ENCODE results near the gene RAPGEF4.

The RAPGEF4 gene

GRCh38 chr2:172845028-172845630, 109.5 kb downstream of the RAPGEF4 start:
- Histone ChIP-seq H3K27me3 (ENCODE audit: low read depth, low read length) (no peaks in the 10 kb centered on the region), H3K4me3 (ENCODE audit: low read length) (no peak overlapping the region), H3K27ac (ENCODE audit: low read length) (no peak overlapping the region), H3K4me1 (ENCODE audit: low read length) (no peaks in the 10 kb centered on the region), H2AFZ (ENCODE audit: low read depth, low read length) (no peak overlapping the region), H3K4me2 (ENCODE audit: low read length) (no peak overlapping the region), H3K9me3 (ENCODE audit: insufficient read depth, low read length) (no peaks in the 10 kb centered on the region), H4K20me1 (ENCODE audit: insufficient read depth, low read length) (no peaks in the 10 kb centered on the region), H3K79me2 (ENCODE audit: low read length) (no peaks in the 10 kb centered on the region), H3K9ac (ENCODE audit: low read length) (no peak overlapping the region), H3K36me3 (replicated peaks; ENCODE audit: low read depth, low read length) (no peaks in the 10 kb centered on the region)
- TF ChIP-seq CTCF (IDR thresholded peaks at IDR 0.05; ENCODE audit: low read depth, low read length), result no peak
- no peak for TF ChIP-seq EZH2phosphoT487 (IDR thresholded peaks at IDR 0.05; ENCODE audit: low read depth)

- no peaks in the 10 kb centered on the region for H3K27me3 ChIP-seq (ENCODE audit: low read depth, low read length)
- H3K79me2 ChIP-seq (ENCODE audit: low read length), result no peaks in the 10 kb centered on the region
- no peak overlapping the region for H3K27ac ChIP-seq (ENCODE audit: low read length)
- H2AFZ ChIP-seq (ENCODE audit: low read depth, low read length), result no peak overlapping the region
- H4K20me1 ChIP-seq (ENCODE audit: insufficient read depth, low read length), result no peaks in the 10 kb centered on the region
- H3K4me2 ChIP-seq (ENCODE audit: low read length), result no peak overlapping the region
- H3K4me1 ChIP-seq (ENCODE audit: low read length), result no peaks in the 10 kb centered on the region
- no peaks in the 10 kb centered on the region for H3K9me3 ChIP-seq (ENCODE audit: insufficient read depth, low read length)
- no peaks in the 10 kb centered on the region for H3K36me3 ChIP-seq (replicated peaks; ENCODE audit: low read depth, low read length)
- H3K4me3 ChIP-seq (ENCODE audit: low read length), result no peak overlapping the region
- no peak overlapping the region for H3K9ac ChIP-seq (ENCODE audit: low read length)
- TF ChIP-seq CTCF (IDR thresholded peaks at IDR 0.05; ENCODE audit: low read depth, low read length) (no peak), EZH2phosphoT487 (IDR thresholded peaks at IDR 0.05; ENCODE audit: low read depth) (no peak)
Observed at GRCh38 chr2:172846551-172846950, 110.9 kb downstream of the RAPGEF4 start.

- H2AFZ ChIP-seq (ENCODE audit: low read depth, low read length), result no peak overlapping the region
- H3K9me3 ChIP-seq (ENCODE audit: insufficient read depth, low read length), result no peaks in the 10 kb centered on the region
- no peaks in the 10 kb centered on the region for H3K36me3 ChIP-seq (replicated peaks; ENCODE audit: low read depth, low read length)
- H4K20me1 ChIP-seq (ENCODE audit: insufficient read depth, low read length), result no peaks in the 10 kb centered on the region
- TF ChIP-seq EZH2phosphoT487 (IDR thresholded peaks at IDR 0.05; ENCODE audit: low read depth) (no peak), CTCF (IDR thresholded peaks at IDR 0.05; ENCODE audit: low read depth, low read length) (no peak)
- H3K27ac ChIP-seq (ENCODE audit: low read length), result no peak overlapping the region
- no peaks in the 10 kb centered on the region for H3K4me1 ChIP-seq (ENCODE audit: low read length)
- H3K79me2 ChIP-seq (ENCODE audit: low read length), result no peaks in the 10 kb centered on the region
- H3K27me3 ChIP-seq (ENCODE audit: low read depth, low read length), result no peaks in the 10 kb centered on the region
- H3K4me3 ChIP-seq (ENCODE audit: low read length), result no peak overlapping the region
- no peak overlapping the region for H3K9ac ChIP-seq (ENCODE audit: low read length)
- no peak overlapping the region for H3K4me2 ChIP-seq (ENCODE audit: low read length)
Observed at GRCh38 chr2:172847188-172847587, 111.5 kb downstream of the RAPGEF4 start.

GRCh38 chr2:172848519-172848918, 112.9 kb downstream of the RAPGEF4 start:
- Histone ChIP-seq H3K4me1 (ENCODE audit: low read length) (no peaks in the 10 kb centered on the region), H4K20me1 (ENCODE audit: insufficient read depth, low read length) (no peaks in the 10 kb centered on the region), H3K27ac (ENCODE audit: low read length) (no peak overlapping the region), H3K4me2 (ENCODE audit: low read length) (no peak overlapping the region), H3K79me2 (ENCODE audit: low read length) (no peaks in the 10 kb centered on the region), H2AFZ (ENCODE audit: low read depth, low read length) (no peak overlapping the region), H3K4me3 (ENCODE audit: low read length) (no peak overlapping the region), H3K9me3 (ENCODE audit: insufficient read depth, low read length) (no peaks in the 10 kb centered on the region), H3K36me3 (replicated peaks; ENCODE audit: low read depth, low read length) (no peaks in the 10 kb centered on the region), H3K27me3 (ENCODE audit: low read depth, low read length) (no peaks in the 10 kb centered on the region), H3K9ac (ENCODE audit: low read length) (no peak overlapping the region)
- no peak for TF ChIP-seq CTCF (IDR thresholded peaks at IDR 0.05; ENCODE audit: low read depth, low read length)
- TF ChIP-seq EZH2phosphoT487 (IDR thresholded peaks at IDR 0.05; ENCODE audit: low read depth), result no peak
